Cortex of kidney (tissue), 1 donor: ENCODE results near the gene RNFT2.
"Not testable (repeated sequence)": the region's sequence is repeated elsewhere in the genome, so short reads cannot be mapped to it uniquely, and the experiment has no call there.

Source experiments
- DNase-seq: peaks from one replicate; lab custom pipeline; 2025; lab: John Stamatoyannopoulos, UW

Gene RNFT2

GRCh38 chr12:116744766-116745165 is 6.7 kb downstream of the RNFT2 start:
- no peak for DNase-seq

DNA sequence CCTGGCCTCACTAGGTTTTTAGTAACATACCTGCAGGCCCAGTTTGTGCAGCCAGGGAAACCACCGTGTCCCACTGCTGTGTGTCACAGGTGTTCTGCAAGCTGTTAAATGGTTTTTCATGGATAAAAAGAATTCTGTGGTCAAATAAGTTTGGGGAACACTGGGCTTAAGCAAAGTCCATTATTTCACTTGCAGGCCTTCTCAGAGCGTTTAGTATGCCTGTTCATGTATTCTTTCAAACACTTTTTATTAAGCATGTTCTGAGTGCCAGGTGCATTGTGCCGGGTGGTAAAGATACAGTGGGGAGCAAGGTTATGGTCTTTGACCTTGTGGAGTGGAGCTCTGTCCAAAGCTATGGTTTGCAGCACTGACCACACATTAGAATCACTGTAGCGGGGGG is 7.4 kb downstream of the RNFT2 start:
- DNase-seq: no peak

GRCh38 chr12:116749884-116750283 is 11.8 kb downstream of the RNFT2 start:
- DNase-seq: no peak

DNA sequence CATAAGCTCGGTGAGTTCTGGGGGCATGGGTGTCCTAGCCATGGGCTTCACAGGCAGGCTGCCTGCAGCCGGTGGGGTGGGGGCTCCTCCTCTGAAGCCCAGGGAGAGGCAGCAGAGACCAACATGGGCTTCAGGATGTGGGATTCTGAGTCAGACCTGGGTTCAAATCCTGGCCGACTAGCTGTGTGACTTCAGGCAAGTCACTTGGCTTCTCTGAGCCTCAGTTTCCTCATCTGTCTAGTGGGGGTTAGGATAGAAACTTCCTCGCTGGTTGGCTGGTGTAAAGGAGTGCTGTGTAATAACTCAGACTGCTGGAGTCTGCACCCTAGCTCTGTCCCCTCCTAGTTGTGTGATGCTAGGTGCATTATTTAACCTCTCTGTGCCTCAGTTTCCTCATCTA is 12.2 kb downstream of the RNFT2 start:
- no peak for DNase-seq

- DNase-seq: not testable (repeated sequence)
Observed at GRCh38 chr12:116754097-116754496, 16.0 kb downstream of the RNFT2 start.

DNA sequence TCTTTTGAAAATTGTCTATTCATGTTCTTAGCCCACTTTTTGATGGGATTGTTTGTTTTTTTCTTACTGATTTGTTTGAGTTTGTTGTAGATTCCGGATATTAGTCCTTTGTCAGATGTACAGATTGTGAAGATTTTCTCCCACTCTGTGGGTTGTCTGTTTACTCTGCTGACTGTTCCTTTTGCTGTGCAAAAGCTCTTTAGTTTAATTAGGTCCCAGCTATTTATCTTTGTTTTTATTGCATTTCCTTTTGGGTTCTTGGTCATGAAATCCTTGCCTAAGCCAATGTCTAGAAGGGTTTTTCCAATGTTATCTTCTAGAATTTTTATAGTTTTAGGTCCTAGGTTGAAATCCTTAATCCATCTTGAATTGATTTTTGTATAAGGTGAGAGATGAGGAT is 16.7 kb downstream of the RNFT2 start:
- DNase-seq: not testable (repeated sequence)

- no peak for DNase-seq
Observed at GRCh38 chr12:116759783-116760621, 21.9 kb downstream of the RNFT2 start.

DNA sequence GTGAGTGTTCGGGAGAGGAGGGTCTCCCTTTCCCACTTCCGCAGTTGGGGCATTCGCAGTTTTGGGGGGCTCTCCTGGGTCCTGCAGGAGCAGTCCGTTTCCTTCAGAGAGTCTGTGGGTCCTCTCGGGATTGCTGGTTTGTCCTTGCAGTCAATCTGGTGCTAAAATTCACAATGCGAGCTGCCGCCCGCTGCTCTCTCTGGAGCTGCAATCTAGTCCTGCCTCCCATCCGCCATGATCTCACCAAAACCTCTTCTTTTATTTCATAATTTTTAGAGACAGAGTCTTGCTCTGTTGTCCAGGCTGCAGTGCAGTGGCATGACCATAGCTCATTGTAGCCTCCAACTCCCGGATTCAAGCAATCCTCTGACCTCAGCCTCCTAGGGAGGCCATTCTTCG is 22.5 kb downstream of the RNFT2 start:
- DNase-seq: no peak

DNA sequence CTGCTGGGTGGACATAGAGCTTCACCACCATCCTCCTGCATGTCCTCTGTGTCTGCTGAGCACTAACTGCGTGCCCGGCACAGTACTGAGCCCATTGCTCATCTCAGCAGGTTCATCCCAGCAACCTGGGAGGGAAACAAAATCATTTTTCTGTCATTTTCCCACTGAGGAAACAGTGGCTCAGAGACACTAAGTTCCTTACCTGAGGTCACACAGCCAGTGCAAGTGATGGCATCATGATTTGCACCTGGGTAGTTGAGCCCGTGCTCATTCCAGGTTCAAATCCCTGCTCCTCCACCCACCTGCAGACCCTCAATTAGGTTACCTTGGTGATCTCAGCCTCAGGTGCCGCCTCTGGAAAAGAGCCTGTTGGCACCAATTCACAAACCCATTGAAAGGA is 23.4 kb downstream of the RNFT2 start:
- no peak for DNase-seq

- DNase-seq: no peak
Observed at GRCh38 chr12:116765271-116765670, 27.2 kb downstream of the RNFT2 start.

DNA sequence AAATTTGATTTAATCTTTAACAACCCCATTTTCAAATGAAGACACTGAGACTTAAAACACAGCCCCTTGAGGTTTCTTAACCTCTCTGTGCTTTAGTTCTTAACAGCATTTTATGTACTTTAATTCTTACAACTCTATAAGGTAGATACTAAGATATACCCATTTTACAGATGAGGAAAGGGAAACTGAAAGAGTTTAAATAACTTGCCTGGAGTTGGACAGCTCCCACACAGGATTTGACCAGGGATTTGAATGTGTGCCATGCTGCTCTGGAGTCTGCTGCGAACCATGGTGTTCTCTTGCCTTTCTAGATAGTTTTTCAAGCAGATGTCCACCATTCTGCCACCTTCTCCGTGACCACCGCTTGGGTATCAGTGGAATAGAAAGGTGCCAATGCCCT is 28.2 kb downstream of the RNFT2 start:
- no peak for DNase-seq

GRCh38 chr12:116766746-116767145 is 28.6 kb downstream of the RNFT2 start:
- no peak for DNase-seq

DNA sequence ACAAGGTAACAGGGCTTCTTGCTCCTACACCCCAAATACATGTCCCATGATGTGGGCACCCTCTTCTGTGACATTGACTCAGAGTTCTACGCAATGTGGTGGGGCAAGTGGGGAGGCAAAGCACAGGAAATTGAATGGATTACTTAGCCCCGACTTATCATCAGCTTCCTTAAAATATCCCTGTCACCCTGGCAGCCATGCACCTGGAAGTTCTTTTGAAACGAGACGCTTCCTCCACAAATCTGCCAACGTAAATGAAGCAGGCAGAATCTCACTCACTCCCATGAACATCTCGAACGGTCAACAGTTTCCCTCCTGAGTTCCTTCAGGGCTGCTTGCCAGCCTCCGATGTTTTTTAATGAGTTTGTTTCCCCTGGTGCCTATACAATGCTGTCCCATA is 33.5 kb downstream of the RNFT2 start:
- no peak for DNase-seq

GRCh38 chr12:116773276-116773731 is 35.2 kb downstream of the RNFT2 start:
- no peak for DNase-seq

DNA sequence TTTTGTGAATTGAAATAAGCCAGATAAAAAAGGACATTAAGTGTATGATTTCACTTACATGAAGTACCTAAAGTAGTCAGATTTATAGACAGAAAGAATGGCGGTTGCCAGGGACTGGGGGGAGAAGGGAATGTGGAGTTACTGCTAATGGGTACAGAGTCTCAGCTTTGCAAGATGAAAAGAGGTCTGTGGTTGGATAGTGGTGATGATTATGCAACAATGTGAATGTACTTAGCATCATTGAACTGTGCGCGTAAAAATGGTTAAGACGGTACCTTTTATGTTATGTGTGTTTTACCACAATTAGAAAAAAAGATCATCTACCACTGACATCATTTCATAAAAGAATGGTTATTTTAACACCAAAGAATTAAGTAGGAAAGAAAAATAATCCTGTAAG is 35.9 kb downstream of the RNFT2 start:
- DNase-seq: no peak

DNA sequence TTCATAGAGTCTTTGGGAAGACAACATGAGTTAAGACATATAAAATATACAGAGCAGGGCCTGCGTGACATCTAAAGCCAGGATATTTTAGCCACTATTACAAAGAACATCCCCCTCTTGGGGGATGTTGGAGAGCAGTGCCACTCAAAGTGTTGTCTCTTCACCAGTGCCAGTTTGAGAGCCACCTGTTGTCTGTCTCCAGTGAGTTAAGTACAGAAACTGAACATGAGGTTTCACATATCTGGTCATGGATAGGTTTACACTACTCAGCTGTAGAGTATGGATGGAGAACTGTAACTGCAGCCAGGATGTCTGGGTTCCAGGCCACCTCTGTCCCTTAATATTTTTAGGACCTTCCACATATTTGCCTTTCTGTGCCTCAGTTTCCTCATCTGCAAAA is 39.1 kb downstream of the RNFT2 start:
- DNase-seq: no peak

DNA sequence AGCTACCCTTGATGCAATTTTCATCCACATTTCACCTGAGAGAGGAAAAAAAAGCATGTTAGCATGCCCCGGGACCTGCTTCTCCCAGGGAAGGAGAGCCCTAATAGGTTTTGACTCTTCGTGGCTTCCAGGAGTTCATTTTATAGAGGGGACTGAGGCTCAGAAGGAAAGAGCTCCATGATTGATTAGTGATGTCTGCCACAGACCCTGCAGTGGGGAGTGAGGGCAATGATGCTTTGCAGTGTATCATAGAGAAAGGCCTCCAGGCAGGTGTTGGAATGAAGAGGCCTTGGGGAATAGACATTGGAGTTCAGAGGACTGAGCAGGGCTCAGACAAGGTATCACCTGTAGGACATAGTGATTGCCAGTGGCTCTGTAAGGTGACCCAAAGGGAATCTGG is 41.5 kb downstream of the RNFT2 start:
- DNase-seq: no peak

DNA sequence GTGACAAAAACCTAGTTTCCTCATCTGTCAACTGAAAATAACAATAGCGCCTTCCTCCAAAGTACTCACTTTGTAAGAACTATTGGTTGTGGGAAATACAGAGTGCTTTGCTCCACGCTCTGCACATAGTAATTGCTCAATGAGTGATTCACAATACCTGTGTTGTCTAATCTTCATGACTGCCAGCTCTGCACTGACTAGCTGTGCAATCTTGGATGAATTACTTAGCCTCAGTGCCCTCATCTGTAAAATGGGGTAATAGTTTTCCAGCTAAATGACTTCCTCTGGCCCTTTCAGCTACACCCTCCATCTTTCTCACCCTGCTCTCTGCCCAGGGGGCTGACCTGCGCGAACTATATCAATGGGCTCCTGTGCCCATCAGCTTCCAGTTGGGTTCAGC is 42.8 kb downstream of the RNFT2 start:
- DNase-seq: no peak

DNA sequence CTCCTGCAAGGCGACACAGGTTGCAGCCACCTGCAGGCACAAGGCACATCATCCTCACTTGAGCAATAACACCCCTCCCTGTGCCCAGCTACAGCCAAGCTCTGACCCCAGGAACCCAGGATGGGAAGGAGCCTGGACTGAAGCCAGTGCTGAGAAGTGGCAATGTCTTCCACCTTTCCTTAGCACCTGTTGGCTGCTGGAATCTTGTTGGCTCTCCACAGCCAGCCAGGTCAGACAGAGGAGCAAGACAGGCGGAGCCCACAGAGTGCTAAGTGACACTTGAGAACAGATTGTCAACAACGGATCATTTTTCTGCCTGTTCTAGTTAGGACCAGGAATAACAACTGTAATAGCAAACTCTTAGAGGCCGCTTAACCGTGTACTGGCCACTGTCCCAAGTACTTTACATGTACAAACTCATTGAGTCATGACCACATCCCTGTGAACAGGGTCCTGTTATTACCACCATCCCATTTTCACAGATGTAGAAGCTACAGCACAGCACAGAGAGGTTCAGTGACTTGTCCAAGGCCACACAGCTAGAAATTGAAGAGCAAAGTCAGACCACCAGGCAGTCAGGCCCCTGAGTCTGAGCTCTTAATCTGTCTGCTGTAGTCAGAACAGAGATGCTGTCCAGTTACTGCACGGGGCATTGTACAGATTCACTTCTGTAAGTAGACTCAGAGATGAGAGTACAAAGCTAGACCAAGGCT is 45.6 kb downstream of the RNFT2 start:
- no peak for DNase-seq

DNA sequence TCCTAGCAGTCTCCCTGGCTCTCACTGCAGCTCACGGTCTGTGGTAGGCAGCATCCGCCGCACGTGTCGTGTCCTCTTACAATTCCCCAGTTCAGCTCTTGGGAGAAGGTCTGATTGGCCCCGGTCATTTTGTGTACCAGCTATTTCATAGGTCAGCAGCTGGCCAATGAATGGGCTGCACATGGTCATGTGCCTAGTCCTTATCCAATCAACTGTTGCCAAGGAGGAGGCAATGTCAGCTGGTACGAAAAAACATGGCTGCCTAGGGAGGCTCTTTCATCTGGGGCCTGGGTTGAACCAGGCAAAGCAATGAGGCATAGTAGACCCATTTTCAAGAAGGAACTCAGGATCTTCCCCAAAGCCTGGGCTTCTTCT is 46.1 kb downstream of the RNFT2 start:
- DNase-seq: no peak

- DNase-seq: not testable (repeated sequence)
Observed at GRCh38 chr12:116789562-116789961, 51.4 kb downstream of the RNFT2 start.

DNA sequence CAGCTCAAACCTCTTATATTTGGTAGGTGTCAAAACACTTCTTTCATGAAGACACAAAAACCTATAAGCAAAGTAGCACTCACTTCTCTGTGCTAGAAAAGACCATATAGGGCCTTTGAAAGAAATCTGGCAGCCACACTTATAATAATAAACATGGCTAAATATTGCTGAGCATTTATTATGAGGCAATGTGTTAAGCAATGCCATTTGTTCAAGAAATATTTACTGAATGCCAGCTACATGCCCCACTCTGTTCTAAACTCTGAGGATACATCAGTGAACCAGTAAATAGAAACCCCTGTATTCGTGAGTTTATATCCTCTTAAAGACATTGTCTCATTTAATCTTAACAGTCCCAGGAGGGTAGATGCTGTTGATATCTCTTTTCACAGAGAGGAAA is 52.0 kb downstream of the RNFT2 start:
- DNase-seq: no peak

DNA sequence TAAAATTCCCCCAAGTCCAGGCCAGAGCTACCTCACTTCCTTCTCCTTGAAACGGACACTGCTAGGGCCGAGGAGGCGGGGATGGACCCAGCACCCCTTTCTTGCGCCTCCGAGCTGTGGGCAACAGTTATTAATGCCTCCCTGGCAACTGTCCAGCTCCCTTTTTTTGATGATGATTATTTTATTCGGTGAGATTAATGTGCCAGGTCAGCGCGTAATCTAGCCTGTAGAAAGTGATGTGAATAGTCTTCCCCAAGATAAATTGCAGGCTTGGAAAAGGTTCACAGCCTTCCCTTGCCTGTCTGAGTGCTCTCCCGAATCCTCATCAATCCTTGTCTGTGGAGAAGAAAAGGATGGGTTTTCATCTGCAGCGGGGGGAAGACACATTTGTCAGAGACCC is 54.3 kb downstream of the RNFT2 start:
- no peak for DNase-seq

DNA sequence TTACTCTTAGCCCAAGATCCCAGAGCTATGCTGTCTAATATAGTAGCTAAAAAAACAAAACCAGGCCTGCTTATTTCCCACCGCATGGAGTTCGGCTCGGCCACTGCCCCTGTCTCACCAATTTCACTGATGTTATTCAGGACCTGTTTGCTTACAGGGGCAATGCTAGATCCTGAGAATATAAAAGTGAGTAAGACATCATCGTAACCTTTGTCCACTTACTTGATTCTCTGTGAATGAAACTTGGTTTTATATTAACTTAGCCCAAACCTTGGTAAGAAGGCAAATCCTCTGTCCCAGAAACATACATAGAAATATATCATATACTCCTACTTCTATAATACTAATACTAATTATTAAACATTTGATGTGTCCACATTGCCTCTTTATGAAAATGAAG is 56.6 kb downstream of the RNFT2 start:
- no peak for DNase-seq
